ENCODE results near the gene CRISPLD2.

DNA sequence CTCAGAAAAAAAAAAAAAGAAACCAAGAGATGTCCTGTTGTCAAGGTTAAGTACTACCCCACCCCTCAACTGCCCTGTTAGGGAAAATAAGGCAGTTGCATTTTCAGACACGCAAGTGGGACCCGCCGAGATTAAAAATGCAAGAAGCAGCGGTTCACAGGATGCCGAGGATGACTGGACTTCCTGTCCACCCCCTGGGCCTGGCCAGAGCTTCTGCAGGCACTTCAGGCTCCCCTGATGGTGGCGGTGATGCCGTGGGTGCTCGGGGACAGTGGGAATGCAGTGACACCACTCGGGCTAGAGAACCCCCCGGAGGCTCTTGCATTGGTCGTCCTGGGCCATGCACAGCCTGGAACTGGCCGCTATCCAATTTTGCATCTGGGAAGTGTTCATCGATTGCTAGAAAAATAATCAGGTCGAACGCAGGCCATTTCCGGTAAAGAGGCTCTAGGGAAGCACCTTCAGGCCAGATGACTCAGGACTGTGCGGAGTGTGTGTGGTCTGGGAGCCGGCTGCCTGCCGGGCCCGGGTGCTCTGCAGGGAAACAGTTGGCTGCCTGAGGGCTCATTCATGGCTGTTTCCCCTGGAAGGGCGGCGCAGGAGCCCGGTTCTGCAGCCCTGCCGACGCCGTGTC lies 13.4 kb upstream of the CRISPLD2 start:
- TF ChIP-seq CTCF (IDR thresholded peaks at IDR 0.05) (no peak), POLR2AphosphoS5 (IDR thresholded peaks at IDR 0.05) (no peak)
